GM19043 (cell line): ENCODE data around the gene GP9.

Source experiments
- ATAC-seq: cut with Tn5 transposase; IDR thresholded peaks from one replicate; pipeline ENCODE4 v1.9.1; 2021; ENCODE audit warnings: low read depth; ENCODE audit not compliant: unreplicated experiment

GP9 gene

GRCh38 chr3:129027544-129027880, 33.1 kb upstream of the GP9 start:
- no peak for ATAC-seq

GRCh38 chr3:129028866-129029265, 31.7 kb upstream of the GP9 start:
- ATAC-seq, result no peak

GRCh38 chr3:129030611-129031010, 30.0 kb upstream of the GP9 start:
- no peak for ATAC-seq

- ATAC-seq, result no peak
These were observed 28.9 kb upstream of the GP9 start for GRCh38 chr3:129031476-129032215.

- no peak for ATAC-seq
These were observed 27.9 kb upstream of the GP9 start for GRCh38 chr3:129032716-129033115.

GRCh38 chr3:129033151-129033550, 27.4 kb upstream of the GP9 start:
- ATAC-seq, result no peak

GRCh38 chr3:129033633-129034321, 26.8 kb upstream of the GP9 start:
- no peak for ATAC-seq

GRCh38 chr3:129034642-129035041, 25.9 kb upstream of the GP9 start:
- no peak for ATAC-seq

GRCh38 chr3:129035360-129036221, 25.0 kb upstream of the GP9 start:
- no peak for ATAC-seq

- no peak for ATAC-seq
These were observed 24.1 kb upstream of the GP9 start for GRCh38 chr3:129036222-129037092.

- no peak for ATAC-seq
These were observed 23.5 kb upstream of the GP9 start for GRCh38 chr3:129037093-129037419.

GRCh38 chr3:129038121-129038855, 22.3 kb upstream of the GP9 start:
- no peak for ATAC-seq

- no peak for ATAC-seq
These were observed 21.1 kb upstream of the GP9 start for GRCh38 chr3:129039271-129040038.

- no peak for ATAC-seq
These were observed 20.6 kb upstream of the GP9 start for GRCh38 chr3:129040039-129040336.

GRCh38 chr3:129040579-129041300, 19.8 kb upstream of the GP9 start:
- no peak for ATAC-seq

- ATAC-seq, result no peak
These were observed 14.9 kb upstream of the GP9 start for GRCh38 chr3:129045675-129046036.

- ATAC-seq, result no peak
These were observed 14.4 kb upstream of the GP9 start for GRCh38 chr3:129046037-129046731.
